Islet of Langerhans (tissue), 1 donor: Measurements from ENCODE around the gene PEAK3.
A peak's percentile ranks its signal among the peaks of the same experiment; 100 is the strongest.

Experiments used
- FAIRE-seq: peaks from one replicate; lab custom pipeline; 2011; peaks lifted over from hg19 to GRCh38; lab: Jason Lieb, UNC

Gene PEAK3

DNA sequence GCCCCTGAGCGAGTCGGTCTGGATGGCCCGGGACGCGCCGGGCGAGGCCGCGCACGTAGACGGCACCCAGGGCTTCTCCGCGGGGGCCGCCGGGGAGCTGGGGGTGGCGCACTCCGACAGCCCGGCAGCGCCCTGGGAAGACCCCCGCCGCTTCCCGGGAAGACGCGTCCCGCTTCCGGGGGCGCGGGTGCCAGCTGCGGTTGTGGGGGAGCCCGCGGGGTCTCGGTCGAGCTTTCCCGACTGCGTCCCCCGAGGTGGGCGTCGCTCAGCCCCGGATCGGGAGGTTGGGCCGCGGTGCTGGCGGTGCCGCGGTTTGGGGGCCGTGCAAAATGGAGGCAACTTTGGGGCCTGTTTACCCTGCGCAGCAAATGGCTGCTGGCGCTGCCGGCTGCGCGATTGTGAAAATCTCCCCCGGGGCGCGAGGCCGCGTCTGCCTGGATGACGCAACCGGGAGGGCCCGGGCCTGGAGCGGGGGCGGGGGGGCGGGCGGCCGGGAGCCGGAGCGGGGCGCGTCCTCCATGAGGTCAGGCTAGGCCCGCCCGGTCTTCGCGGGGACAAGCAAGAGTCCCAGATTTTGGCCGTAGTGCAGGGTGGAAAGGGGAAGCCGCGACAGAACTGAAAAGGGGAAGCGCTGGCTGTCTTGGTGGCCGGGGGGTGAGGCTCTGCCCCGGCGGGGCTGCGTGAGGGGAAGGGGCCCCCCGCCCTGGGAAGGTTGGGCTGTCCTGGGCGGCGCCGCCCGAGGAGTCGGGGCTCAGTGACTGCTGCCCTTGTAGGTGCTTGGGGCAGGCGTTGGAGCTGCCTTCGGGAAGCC, 11.3 kb downstream of the PEAK3 start:
- no peak for FAIRE-seq

DNA sequence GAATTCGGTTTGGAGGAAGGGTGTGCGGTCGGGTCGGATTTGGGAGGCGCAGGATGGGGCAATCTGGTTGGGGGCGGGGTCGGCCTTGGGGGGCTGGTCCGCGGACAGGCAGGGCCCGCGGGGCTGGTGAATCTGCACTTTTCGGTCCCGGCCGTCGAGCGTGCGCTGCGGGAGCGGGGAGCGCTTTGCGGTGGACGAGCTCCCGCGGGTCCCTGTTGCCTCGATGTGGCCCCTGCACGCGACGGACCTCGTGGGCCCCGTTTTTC, 11.9 kb downstream of the PEAK3 start:
- no peak for FAIRE-seq

DNA sequence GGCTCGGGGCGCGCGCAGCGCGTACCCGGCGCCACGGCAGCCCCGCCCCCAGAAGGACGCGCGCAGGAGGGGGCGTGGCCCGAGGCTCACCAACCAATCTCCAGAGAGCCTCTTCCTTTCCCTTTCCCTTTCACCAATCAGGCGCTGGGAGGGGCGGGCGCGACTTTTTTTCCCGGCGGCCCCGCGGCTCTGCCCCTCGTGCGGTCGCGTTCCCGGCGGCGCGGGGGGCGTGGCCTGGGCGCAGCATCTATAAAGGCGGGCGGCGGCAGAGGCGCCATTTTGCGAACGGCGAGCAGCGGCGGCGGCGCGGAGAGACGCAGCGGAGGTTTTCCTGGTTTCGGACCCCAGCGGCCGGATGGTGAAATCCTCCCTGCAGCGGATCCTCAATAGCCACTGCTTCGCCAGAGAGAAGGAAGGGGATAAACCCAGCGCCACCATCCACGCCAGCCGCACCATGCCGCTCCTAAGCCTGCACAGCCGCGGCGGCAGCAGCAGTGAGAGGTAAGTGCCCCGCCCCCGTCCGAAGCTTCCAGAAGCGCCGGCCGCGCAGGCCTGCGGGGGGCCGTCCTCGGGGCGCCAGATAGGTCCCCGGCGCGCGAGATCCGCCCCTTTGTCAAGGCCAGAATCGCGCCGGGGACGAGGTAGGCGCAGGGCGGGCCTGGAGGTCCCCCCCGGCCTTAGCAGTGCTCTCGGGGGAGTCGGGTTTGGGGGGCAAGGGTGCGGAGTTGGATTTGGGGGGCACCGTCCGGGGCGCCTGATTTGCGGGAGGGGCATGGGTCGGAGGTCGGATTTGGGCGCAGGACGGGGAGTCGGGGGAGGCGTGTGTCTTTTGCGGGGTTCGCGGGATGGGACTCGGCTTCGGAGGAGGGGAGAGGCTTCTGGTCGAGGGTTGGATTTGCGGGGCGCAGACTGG, 12.5 kb downstream of the PEAK3 start:
- FAIRE-seq: peak; percentile 70

- no peak for FAIRE-seq
Observed at GRCh38 chr19:2268861-2269243, 13.1 kb downstream of the PEAK3 start.

DNA sequence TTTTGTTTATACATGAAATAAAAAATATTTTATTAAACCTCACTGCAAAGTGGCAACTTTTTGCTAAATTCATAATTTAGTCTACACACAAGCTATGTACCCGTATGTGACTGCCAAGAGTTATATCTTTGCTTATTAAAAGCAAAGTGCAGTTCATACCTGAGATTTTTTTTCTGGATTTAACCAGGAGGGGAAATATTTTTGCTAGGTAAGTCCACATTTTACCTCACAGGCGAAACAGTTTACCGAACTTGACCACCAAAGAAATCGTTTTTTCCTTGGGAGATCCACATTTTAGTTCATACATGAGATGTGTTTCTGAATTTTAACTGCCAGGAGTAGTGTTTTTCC, 13.5 kb downstream of the PEAK3 start:
- FAIRE-seq: no peak

DNA sequence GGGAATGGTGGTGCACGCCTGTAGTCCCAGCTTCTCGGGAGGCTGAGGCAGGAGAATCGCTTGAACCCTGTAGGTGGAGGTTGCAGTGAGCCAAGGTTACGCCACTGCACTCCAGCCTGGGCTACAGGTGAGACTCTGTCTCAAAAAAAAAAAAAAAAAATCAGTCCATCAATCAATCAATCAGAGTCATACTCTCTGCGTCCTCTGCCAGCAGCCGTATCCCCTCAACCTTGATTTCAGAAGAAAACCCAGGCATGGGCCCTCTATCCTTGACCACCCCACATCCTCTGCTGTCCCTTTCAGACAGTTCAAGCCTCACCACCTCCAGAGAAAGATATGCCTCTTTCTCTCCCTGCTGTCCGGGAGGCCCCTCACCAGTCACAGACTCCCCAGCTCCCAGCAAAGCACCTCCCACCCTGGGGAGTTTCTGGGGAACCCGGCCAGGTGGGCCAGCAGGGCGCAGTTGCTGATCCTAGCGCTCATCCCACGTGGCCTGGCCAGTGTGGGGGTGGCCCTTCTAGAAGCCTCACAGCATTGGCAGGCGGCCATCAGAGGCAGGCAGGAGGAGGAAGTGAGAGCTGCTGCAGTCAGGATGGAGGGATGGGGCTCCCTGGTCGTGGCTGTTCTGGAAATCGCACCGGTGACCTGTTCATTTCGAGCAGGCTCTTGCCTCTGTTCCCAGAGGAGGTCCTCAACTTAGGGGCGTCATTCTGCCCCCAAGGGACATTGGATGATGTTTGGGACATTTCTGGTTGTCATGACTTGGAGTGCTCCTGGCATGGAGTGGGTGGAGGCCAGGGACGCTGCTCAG, 15.6 kb downstream of the PEAK3 start:
- FAIRE-seq: no peak

DNA sequence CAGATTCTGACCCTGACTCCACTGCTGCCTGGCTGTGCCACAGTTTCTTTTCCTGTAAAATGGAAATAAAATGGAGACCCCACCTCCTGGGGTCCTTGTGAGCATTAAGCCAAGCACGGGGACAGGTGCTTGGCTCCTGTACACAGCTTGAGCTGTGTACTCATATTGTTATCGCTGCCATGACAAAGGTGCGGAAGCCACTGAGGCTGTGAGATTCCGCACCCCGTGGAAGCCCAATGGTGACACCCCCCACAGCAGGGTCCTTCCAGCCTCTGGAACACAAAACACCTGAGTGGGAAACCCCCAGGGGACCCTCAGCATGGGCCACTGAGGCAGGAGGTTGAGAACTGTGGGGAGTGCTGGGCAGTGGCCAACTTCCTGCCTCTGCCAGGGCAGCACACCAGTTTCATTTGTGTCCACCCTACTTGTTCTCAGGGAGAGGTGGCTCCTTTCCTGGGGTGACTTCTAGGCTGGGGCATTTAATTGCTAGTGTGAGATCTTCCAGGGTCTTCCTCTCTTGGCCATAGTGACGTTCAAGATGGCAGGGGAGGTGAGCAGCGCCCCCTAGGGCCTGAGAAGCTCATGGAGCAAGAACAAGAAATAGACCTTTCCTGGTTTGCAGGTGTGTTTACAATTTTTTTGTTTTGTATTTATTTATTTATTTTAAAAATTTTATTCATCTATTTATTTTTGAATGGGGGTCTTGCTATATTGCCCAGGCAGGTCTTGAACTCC, 20.4 kb downstream of the PEAK3 start:
- FAIRE-seq: no peak

DNA sequence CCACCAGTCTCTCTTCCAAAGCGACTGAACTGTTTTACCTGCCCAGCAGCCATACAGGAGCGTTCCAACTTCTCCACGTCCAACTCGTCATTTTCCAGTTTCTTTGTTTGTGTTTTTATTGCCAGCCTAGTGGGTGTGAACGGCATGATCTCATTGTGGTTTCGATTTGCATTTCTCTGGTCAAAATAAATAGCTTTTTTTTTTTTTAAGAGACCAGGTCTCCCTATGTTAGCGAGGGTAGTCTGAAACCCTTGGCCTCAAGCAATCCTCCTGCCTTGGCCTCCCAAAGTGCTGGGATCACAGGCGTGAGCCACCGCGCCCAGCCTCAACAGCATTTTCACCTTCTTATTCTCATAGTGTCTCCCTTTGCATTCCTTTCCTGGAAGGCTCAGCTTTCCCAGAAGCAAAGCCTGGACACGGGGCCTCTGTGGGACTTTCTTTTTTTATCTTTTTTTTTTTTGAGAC, 21.6 kb downstream of the PEAK3 start:
- no peak for FAIRE-seq

- no peak for FAIRE-seq
Observed at GRCh38 chr19:2259336-2259735, 22.6 kb downstream of the PEAK3 start.

- no peak for FAIRE-seq
Observed at GRCh38 chr19:2255982-2256685, 25.8 kb downstream of the PEAK3 start, which contains the start of gene JSRP1. Gene JSRP1, minus strand, starts transcription at chr19:2256417. Its CDS starts 1,103 bp downstream, at chr19:2255314.

DNA sequence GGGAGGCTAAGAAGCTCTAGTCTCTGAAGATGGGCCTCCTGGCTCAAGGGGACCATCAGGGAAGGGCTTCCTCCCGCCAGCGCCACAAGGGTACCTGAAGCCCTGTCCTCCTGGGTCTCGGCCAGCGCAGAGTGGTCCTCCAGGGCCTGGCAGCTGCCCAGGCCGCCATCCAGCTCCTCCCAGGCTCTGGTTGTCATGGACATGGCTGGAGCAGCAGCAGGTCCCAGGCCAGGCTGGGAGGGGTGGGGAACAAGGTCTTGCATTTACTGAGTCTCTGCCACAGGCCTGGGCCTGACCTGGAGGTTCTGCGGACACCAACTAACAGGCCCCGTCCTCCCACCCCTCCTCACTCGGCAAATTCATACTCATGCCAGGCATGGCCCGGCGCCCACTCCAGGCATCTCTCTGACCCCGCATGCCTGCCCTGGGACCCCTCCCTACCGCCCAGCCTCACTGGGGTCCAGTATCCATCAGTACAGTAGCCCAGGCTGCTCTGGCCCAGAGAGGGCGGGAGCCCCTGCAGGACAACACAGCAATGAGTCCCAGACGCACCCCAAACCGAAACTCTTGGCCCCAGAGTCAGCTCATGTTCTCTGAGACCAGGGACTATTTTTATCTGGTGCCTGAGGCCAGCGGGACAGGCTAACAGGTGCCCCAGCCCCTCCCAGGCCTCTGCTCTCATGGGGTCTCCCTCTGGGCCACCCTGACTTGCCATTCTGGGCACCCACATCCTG, 26.7 kb downstream of the PEAK3 start:
- no peak for FAIRE-seq

DNA sequence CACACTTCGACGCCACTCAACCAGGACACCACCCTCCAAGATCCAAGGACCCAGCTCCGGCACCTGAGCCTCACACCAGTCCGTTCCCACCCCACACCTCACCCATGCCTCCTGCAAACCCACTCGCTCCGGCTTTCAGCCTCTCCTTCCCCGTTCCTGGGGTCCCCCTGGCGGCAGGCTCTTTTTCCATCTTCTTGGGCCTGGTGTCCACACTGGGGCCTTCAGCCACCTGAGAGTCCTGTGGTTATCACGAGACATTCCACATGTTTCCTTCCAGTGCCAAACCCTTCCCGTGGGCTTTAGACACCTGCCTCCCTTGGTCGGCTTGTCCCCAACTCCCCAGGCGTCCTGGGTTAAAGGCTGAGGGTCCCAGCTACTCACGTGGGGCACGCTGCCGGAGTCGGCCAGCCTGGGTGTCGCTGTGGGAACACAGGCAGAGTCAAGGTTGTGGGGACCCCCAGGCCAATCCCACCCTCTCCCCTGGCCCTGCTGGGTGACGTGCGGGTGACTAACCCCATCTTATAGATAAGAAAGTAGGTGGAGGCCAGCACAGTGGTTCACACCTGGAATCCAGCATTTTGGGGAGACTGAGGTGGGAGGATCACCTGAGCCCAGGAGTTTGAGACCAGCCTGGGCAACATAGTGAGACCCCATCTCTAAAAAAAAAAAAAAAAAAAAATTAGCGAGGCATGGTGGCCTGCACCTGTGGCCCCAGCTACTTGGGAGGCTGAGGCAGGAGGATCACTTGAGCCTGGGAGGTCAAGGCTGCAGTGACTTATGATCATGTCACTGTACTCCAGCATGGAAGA, 27.7 kb downstream of the PEAK3 start:
- FAIRE-seq: no peak

DNA sequence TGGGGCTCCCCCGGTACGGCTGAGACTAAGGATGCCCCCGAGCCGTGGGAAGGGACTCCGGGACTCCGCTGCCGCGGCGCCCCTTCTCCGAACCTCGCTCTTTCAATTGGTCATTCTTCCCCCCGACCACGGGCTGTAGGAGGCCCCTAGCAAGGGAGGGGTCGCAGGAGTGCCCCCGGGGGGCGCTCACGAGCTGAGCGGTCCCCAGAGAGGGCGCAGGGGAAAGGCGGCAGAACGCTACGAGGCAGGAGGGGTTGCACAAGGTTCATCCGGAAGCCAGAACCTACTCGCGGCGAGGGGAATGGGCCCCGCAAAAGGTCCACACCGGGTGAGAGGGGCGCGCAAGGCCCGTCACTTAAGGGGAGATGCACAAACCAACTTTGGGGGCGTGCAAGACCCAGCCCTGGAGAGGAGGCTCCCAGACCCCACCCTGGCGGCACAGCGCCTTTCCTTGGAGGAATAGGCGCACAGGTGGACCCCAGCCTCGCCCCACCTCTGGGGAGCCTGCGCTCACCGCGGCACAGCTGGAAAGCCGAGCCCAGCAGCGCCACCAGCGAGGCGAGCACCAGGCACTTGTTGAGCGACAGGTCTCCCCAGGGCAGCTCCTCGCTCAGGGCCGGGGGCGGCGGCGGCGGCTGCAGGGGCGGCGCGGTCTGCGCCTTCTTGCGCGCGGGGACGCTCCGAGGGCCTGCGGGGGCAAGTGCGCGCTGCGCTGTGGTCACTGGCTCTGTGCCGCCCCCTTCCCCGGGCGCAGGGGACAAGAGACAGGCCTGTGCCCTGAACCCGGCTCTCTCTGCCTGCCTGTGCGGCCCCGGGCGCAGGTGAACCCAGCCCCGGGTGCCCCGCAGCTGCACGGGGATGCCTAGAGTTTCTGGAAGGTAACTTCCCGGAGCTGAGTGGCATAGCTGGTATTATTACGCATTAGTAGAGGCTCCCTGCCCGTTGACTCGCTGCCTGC, 28.6 kb downstream of the PEAK3 start:
- FAIRE-seq: no peak

- no peak for FAIRE-seq
Observed at GRCh38 chr19:2252797-2253105, 29.2 kb downstream of the PEAK3 start.

- FAIRE-seq: no peak
Observed at GRCh38 chr19:2252055-2252796, 29.7 kb downstream of the PEAK3 start.

- FAIRE-seq: no peak
Observed at GRCh38 chr19:2251106-2252054, 30.6 kb downstream of the PEAK3 start.

- no peak for FAIRE-seq
Observed at GRCh38 chr19:2250766-2251105, 31.2 kb downstream of the PEAK3 start.
